Vagina (tissue), 2 donors: ENCODE measurements around the gene MUC13.

Experiments
- POLR2A ChIP-seq, 2 donors: fragments of 450-650 bp; IDR thresholded peaks; one replicate each; pipeline ENCODE4 v1.6.1; 2017; ENCODE audit warnings: antibody characterized with exemption in 2 of 2, mild to moderate bottlenecking in 2 of 2, moderate library complexity in 2 of 2
- TF ChIP-seq, protein P1 (sequence below), 3 experiments: fragments of 450-650 bp in 2 of 3; fragments of 200-600 bp in 1 of 3; sonication (generic) in 1 of 3; IDR thresholded peaks; one replicate each; pipeline ENCODE4 v1.5.1; 2017 to 2019; ENCODE audit warnings: antibody characterized with exemption in 3 of 3, mild to moderate bottlenecking in 2 of 3, moderate library complexity in 2 of 3

DNA sequence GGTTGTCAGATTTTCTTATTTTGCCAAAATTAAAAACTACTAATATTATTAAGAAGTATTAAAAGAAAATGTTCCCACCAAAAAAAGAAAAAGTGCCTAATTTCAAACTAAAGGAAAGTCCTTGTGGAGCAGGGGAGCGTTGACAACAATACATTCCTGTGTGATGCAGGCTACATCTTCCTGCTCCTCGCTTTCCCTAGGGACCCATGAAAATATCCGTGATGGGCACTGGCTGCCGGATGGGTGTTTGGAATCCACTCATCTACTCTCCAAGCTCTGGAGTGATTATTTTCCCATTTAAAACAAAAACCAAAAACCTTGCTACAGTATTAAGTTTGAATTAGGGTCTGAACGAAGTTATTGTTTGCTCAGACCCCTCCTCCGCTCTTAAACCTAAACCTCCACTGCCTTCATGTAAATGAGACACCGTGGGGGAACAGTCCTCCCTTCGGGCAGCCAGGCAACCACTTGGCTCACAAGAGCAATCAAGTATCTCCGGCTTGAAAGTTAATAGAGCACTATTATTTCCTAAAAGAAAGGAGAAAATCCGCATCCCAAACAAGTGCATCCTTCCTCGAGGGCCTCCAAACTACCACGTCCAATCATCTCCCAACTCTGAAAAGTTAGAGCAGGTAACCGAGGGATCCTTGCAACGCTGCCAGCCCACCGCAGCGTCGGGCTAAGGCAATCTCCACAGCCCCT, 48.9 kb downstream of the MUC13 start:
- TF ChIP-seq, protein P1, sequence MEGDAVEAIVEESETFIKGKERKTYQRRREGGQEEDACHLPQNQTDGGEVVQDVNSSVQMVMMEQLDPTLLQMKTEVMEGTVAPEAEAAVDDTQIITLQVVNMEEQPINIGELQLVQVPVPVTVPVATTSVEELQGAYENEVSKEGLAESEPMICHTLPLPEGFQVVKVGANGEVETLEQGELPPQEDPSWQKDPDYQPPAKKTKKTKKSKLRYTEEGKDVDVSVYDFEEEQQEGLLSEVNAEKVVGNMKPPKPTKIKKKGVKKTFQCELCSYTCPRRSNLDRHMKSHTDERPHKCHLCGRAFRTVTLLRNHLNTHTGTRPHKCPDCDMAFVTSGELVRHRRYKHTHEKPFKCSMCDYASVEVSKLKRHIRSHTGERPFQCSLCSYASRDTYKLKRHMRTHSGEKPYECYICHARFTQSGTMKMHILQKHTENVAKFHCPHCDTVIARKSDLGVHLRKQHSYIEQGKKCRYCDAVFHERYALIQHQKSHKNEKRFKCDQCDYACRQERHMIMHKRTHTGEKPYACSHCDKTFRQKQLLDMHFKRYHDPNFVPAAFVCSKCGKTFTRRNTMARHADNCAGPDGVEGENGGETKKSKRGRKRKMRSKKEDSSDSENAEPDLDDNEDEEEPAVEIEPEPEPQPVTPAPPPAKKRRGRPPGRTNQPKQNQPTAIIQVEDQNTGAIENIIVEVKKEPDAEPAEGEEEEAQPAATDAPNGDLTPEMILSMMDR (IDR thresholded peaks at IDR 0.05) = no peak
- no peak for TF ChIP-seq POLR2A (IDR thresholded peaks at IDR 0.05)
